Duodenal mucosa (tissue), 2 donors: ENCODE results near the gene TMED8.

ENCODE experiments used
- H3K27ac ChIP-seq: one replicate; pipeline ENCODE4 v1.7.0; 2013; ENCODE audit warnings: low read depth, low read length
- H3K27me3 ChIP-seq, 2 donors: one replicate each; pipeline ENCODE4 v1.7.0; 2013; ENCODE audit warnings: low read length in 2 of 2, control low read depth in 1 of 2; ENCODE audit not compliant: insufficient read depth in 2 of 2, control insufficient read depth in 1 of 2
- H3K36me3 ChIP-seq, 2 donors: one replicate each; pipeline ENCODE4 v1.7.0; 2013; ENCODE audit warnings: low read length in 2 of 2, control low read depth in 1 of 2; ENCODE audit not compliant: insufficient read depth in 2 of 2, control insufficient read depth in 1 of 2
- H3K4me1 ChIP-seq, 2 donors: one replicate each; pipeline ENCODE4 v1.7.0; 2013; ENCODE audit warnings: low read length in 2 of 2, control low read depth in 1 of 2; ENCODE audit not compliant: insufficient read depth in 2 of 2, control insufficient read depth in 1 of 2
- H3K4me3 ChIP-seq, 2 donors: one replicate each; pipeline ENCODE4 v1.7.0; 2013; ENCODE audit warnings: low read length in 2 of 2, low read depth in 1 of 2
- H3K9ac ChIP-seq, 2 donors: one replicate each; pipeline ENCODE4 v1.7.0; 2013; ENCODE audit warnings: low read length in 2 of 2, low read depth in 1 of 2
- H3K9me3 ChIP-seq, 2 donors: one replicate each; pipeline ENCODE4 v1.7.0; 2013; ENCODE audit warnings: low read length in 2 of 2, control low read depth in 1 of 2; ENCODE audit not compliant: control insufficient read depth in 1 of 2

TMED8 gene

GRCh38 chr14:77305696-77306095 is 71.2 kb downstream of the TMED8 start:
- H3K27ac ChIP-seq, result no peak overlapping the region
- H3K4me3 ChIP-seq, result no peak overlapping the region
- no peak overlapping the region for H3K9ac ChIP-seq
- peaks cover 0 to 7% of the 10 kb centered on the region in 2 donors for H3K36me3 ChIP-seq
- peaks cover 5 to 10% of the 10 kb centered on the region in 2 donors for H3K4me1 ChIP-seq
- no peaks in the 10 kb centered on the region for H3K9me3 ChIP-seq
- H3K27me3 ChIP-seq, result no peaks in the 10 kb centered on the region

- no peaks in the 10 kb centered on the region for H3K27me3 ChIP-seq
- H3K36me3 ChIP-seq, result peaks cover 0 to 11% of the 10 kb centered on the region in 2 donors
- no peak overlapping the region for H3K27ac ChIP-seq
- no peak overlapping the region for H3K4me3 ChIP-seq
- peaks cover 18 to 19% of the 10 kb centered on the region in 2 donors for H3K4me1 ChIP-seq
- no peak overlapping the region for H3K9ac ChIP-seq
- no peaks in the 10 kb centered on the region for H3K9me3 ChIP-seq
These were observed 73.3 kb downstream of the TMED8 start for GRCh38 chr14:77303417-77304156.

GRCh38 chr14:77302926-77303325 is 74.0 kb downstream of the TMED8 start:
- no peaks in the 10 kb centered on the region for H3K27me3 ChIP-seq
- no peaks in the 10 kb centered on the region for H3K9me3 ChIP-seq
- H3K27ac ChIP-seq, result no peak overlapping the region
- H3K9ac ChIP-seq, result no peak overlapping the region
- H3K4me3 ChIP-seq, result no peak overlapping the region
- peaks cover 0 to 17% of the 10 kb centered on the region in 2 donors for H3K36me3 ChIP-seq
- peaks cover 18 to 19% of the 10 kb centered on the region in 2 donors for H3K4me1 ChIP-seq

DNA sequence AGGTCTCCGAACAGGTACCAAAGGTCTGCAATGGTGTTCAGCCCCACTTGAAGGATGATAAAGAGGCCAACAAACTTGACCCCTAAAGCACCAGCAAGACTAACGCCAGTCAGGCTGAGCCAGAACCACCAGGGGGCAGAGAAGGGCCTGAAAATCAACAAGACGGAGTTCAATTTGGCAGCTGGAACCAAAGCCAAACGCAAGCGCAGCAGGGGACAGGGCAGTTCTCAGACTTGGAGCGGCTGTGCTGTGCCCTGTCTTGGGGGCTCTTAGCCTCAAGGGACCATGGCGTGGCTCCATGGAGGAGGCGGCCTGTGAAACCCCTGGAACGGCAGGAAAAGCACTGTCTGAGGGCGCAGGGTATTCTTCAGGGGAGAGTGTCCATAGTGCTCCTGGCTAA is 75.8 kb downstream of the TMED8 start:
- H3K36me3 ChIP-seq, result peaks cover 0 to 29% of the 10 kb centered on the region in 2 donors
- no peak overlapping the region for H3K27ac ChIP-seq
- H3K4me3 ChIP-seq, result no peak overlapping the region
- no peaks in the 10 kb centered on the region for H3K27me3 ChIP-seq
- H3K4me1 ChIP-seq, result peaks cover 18 to 19% of the 10 kb centered on the region in 2 donors
- no peak overlapping the region for H3K9ac ChIP-seq
- H3K9me3 ChIP-seq, result no peaks in the 10 kb centered on the region

DNA sequence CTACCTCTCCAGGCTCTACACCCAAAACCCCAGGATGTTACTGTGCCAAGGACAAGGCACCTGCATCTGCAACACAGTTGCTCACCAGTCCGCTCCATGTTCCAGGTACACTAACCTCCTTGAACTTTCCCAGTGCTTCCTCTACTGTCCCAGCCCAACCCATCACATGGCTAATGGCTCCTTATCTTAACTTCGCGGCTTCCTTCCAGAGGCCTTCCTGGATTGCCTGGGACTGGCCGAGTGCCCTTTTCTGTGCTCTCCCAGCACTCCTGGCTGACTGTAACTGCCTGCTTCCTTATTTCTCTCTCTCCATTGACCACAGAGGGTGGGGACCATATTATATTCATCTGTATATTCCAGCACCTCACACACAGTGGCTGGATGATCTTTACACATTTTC is 77.1 kb downstream of the TMED8 start:
- no peak overlapping the region for H3K27ac ChIP-seq

GRCh38 chr14:77296906-77297305 is 80.0 kb downstream of the TMED8 start:
- no peaks in the 10 kb centered on the region for H3K9me3 ChIP-seq
- H3K4me1 ChIP-seq, result peaks cover 13 to 18% of the 10 kb centered on the region in 2 donors
- no peak overlapping the region for H3K27ac ChIP-seq
- H3K36me3 ChIP-seq, result peaks cover 2 to 34% of the 10 kb centered on the region in 2 donors
- no peak overlapping the region for H3K9ac ChIP-seq
- no peaks in the 10 kb centered on the region for H3K27me3 ChIP-seq
- H3K4me3 ChIP-seq, result no peak overlapping the region

More for the DNA sequence above, 77.1 kb downstream of the TMED8 start:
- H3K27me3 ChIP-seq, result no peaks in the 10 kb centered on the region
- H3K9ac ChIP-seq, result no peak overlapping the region
- H3K9me3 ChIP-seq, result no peaks in the 10 kb centered on the region
- peaks cover 18 to 19% of the 10 kb centered on the region in 2 donors for H3K4me1 ChIP-seq
- peaks cover 0 to 28% of the 10 kb centered on the region in 2 donors for H3K36me3 ChIP-seq
- H3K4me3 ChIP-seq, result no peak overlapping the region

GRCh38 chr14:77296155-77296554 is 80.7 kb downstream of the TMED8 start:
- Histone ChIP-seq H3K4me1 (peaks cover 12 to 14% of the 10 kb centered on the region in 2 donors), H3K4me3 (no peak overlapping the region), H3K9ac (no peak overlapping the region), H3K36me3 (peaks cover 2 to 34% of the 10 kb centered on the region in 2 donors), H3K27ac (no peak overlapping the region), H3K27me3 (no peaks in the 10 kb centered on the region), H3K9me3 (no peaks in the 10 kb centered on the region)

GRCh38 chr14:77290705-77291104 is 86.2 kb downstream of the TMED8 start:
- H3K4me1 ChIP-seq, result no peaks in the 10 kb centered on the region
- no peak overlapping the region for H3K4me3 ChIP-seq
- no peaks in the 10 kb centered on the region for H3K27me3 ChIP-seq
- no peak overlapping the region for H3K9ac ChIP-seq
- no peak overlapping the region for H3K27ac ChIP-seq
- no peaks in the 10 kb centered on the region for H3K9me3 ChIP-seq
- H3K36me3 ChIP-seq, result peaks cover 2 to 19% of the 10 kb centered on the region in 2 donors

GRCh38 chr14:77286576-77286975 is 90.3 kb downstream of the TMED8 start:
- Histone ChIP-seq H3K4me1 (no peaks in the 10 kb centered on the region), H3K4me3 (no peak overlapping the region), H3K9ac (no peak overlapping the region), H3K36me3 (peaks cover 21 to 41% of the 10 kb centered on the region in 2 donors), H3K27ac (no peak overlapping the region), H3K27me3 (no peaks in the 10 kb centered on the region), H3K9me3 (no peaks in the 10 kb centered on the region)
